HL-60/S4 treated with retinoic acid at 250 ng/mL for 4 days and 3 days (cell line): ENCODE measurements around the gene HSPH1.

Experiments
- in situ Hi-C: fragments of 300-500 bp; cut with MboI; formaldehyde crosslinking; loops from 2 replicates; pipeline ENCODE4 v1.7.0; 2022; ENCODE audit warnings: low sequenced_read_pairs

Gene HSPH1

GRCh38 chr13:31161557-31162150 lies at the start of gene HSPH1:
TSS of gene HSPH1 (minus strand) at chr13:31161904. CDS start at chr13:31161582, 322 bp downstream.
- in situ Hi-C loops: no loop called here

DNA sequence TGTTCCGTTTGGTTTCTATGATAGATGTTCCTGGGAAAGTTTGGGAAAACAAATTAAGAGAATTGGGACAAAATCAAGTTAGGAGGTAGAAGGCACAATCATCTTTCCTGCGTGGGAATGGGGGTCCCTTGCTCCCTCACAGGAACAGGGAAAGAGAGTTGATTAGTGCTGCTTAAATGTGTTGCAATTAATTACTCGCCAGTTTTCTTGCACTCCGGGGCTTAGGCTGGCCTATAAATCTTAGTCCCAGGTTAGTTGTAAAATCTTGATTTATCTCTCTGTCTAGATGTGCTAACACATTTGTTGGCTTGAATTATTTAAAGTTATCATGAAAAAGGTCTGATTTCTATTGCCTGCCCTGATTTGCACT lies 48.1 kb upstream of the HSPH1 start:
- in situ Hi-C loops: no loop called here

GRCh38 chr13:31209172-31209840 lies 47.6 kb upstream of the HSPH1 start:
- in situ Hi-C loops: no loop called here

- in situ Hi-C loops: no loop called here
Measured at GRCh38 chr13:31208559-31209122, 46.9 kb upstream of the HSPH1 start.

GRCh38 chr13:31207661-31208552 lies 46.2 kb upstream of the HSPH1 start:
- in situ Hi-C loops: no loop called here

DNA sequence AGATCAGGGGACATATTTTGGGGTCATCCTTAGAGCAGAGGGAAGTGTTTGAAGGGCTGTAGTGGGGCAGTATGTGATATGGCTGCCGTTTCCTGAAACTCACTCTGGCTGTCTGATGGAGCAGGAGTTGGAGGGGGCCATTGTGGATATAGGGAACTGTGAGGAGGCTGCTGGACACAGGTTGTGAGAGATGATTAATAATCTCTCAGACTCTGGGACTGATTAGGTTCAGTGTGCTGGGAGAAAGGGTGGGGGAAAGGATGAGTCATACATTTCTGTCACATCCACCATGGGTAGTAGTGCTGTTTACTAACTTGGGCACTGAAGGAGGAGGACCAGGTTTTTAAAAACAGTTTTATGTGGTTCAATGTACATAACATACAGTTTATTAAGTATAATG lies 42.9 kb upstream of the HSPH1 start:
- in situ Hi-C loops: no loop called here

DNA sequence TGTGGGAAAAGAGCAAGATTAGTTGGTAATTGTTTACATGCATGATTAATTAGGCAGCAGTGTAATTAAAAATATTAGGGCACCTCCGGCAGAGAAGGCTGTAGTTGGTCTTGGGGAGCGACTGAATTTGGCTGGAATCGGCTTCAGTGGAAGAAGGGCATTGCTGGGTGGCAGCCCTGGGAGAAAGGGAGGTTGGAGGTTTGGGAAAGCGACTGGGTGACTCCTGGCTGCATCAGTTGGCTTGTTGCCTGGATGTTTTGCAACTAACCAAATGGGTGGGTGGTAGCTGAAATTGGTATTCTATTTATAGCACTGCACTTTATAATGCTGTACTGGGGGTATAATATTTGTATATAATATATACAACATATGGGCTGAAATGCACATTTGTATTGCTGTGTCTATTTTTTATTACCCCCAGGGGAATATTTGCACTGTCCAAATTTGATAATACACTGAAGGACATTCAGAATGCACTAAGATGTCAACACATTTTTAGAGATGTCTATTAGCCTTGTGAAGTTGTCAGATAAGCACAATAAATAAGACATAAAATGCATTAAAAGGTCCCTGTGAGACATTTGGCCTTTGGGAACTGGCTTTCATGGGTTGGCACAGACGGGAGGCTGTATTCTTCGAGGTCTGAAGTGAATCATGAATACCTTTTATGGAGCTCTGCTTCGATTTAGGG lies 39.8 kb upstream of the HSPH1 start:
- in situ Hi-C loops: no loop called here

DNA sequence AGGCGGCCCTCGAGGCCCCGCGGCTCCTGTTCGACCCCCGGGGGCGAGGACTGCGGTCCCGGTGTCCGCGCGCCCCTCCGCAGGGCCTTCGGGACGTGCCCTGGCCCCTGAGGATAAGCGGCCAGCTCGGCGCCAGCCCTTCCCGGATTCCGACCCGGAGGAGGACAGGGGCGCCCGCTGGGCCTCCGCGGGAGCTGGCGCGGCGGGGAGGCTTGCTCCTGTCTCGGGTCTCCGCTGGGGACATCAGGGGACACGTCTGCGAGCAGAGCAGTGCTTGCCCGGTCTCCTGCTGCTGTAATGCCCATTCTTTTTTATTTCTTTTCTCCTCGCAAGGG lies 38.9 kb upstream of the HSPH1 start:
- in situ Hi-C loops: no loop called here

DNA sequence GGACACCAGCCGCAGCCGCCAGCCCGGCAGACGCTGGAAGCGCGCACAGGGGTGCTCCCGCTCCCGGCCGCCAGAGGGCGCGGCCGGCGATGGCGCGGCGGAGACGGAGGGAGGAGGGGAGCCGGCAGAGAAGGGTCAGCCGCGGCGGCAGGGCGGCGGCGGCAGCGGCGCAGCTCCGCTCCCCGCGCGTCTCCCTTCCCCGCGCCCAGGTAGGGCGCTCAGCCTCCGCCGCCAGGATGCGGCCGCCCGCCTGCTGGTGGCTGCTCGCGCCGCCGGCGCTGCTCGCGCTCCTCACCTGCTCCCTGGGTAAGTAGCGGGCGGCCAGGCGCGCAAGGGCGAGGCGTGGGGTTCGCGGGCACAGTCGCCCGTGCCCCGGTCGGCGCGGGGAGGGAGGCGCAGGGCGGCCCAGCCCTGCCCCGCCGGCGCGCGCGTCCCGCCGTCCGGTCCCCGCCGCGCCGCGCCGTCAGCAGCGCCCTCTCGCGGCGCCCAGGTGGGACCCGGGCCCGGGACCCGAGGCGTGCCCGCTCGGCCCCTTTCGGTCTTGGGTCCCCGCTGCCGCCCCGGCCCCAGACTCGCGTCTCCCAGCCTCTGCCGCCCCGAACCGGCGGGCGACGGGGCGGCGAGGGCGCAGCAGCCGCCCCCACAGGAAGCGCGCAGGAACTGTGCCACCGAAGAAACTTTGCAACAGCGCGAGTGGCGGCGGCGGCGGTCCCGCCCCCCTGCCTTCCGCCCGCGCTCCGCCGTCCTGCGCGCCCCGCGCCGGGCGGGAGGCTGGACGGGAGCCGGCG lies 38.3 kb upstream of the HSPH1 start, which contains the start of gene B3GLCT:
B3GLCT (plus strand) TSS at position 127 of the 788 bp plus-strand sequence; CDS start at position 237, 110 bp downstream.
- in situ Hi-C loops: no loop called here

GRCh38 chr13:31199527-31199848 lies 37.8 kb upstream of the HSPH1 start:
- in situ Hi-C loops: no loop called here

DNA sequence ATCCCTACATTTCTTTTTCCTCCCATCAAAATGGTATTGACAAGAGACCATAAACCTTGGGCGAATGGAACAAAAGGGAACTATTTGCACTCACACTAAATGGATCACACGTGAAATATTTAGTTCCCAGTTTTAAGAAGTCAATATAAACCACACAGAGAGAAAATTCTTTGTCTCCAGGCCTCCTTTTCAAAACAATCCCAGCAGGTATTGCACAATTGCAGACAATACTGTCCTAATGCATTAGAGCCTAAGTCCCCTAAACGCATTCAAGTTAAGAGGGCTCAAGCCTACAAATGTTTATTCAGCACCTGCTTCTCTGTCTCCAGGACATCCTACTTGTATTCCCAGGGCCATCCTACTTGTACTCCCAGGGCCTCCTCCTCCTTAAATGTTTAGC lies 36.8 kb upstream of the HSPH1 start:
- in situ Hi-C loops: no loop called here

- in situ Hi-C loops: no loop called here
Measured at GRCh38 chr13:31196992-31197391, 35.3 kb upstream of the HSPH1 start.

GRCh38 chr13:31195616-31196015 lies 33.9 kb upstream of the HSPH1 start:
- in situ Hi-C loops: no loop called here

DNA sequence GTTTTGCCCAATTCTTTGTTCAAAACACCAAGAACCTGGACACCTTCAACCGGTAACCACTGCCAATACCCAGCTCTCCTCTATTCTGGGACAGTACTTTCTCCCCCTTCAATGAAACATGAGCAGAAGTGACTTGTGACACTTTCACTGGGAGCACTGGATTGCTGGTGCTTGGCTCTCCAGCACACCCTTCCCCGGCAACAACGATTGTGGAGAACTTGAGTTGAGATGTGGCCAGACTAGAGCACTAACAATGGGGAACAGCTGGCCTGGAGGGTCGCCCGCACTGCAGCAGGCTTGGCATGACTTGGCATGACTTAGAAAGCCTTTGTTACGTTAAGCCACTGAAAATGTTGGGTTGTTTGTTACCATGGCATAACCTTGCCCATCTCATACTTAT lies 30.6 kb upstream of the HSPH1 start:
- in situ Hi-C loops: no loop called here

DNA sequence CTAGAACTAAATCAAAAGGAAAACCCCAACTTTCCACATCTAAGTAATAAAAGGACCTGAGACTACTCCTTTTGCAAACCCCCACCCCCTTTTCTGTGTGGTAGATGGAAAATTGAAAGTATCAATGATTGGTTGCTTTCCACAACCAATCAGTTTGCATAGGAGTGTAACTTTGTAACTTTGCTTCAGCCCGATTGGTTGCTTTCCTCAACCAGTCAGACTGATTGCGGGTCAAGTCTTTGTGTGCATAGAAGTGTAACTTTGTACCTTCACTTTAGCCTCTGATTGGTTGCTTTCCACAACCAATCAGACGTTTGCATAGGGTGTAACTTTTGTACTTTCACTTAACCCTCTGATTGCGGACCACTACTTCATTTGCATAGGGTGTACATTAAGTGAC lies 30.0 kb upstream of the HSPH1 start:
- in situ Hi-C loops: no loop called here

DNA sequence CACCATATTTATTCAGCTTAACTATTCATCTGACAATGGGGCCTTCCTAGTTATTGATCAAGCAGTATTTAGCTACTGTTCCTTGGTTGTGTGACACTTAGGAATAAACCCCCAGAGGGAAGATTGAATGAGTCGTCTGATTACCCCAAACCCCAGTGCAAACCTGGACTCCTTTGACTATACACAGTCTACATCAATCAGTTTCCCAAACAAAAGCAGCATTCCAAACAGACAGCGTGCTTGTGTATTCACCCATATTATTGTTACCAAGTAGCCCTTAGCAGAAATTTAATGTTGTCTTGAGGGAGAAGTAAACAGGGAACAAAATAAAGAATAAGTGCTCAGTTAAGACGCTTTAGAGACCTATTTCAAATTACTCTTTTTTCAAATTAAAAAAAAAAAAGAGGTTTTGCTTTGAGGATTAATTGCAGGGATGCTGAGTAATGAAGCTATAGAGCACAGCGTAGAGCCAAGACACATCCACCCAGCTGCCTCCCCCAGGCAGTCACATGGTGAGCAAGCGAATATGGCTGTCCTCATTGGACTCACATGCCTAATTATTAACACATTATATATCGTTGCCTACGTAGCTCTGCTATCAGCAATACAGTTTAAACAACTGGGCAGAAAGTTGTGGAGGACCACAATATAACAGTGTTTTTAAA lies 23.4 kb upstream of the HSPH1 start:
- in situ Hi-C loops: no loop called here

DNA sequence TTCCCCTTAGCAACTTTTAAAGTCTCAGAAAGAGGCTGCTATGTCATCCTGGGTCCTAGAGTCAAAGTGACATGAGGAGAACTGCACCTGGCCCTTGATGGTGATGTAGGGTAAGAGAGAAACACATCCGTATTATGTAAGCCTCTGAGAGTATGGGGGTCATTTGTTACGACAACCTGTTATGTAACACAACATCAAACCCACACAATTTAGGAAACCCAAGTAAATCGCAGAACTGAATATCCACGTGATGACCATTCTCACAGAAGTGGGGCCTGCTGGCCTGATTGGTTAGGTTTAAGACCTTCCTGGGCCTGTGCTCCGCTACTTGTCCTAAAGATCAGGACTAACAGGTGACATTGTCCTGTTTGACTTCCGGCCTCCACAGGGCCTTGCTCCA lies 22.7 kb upstream of the HSPH1 start:
- in situ Hi-C loops: no loop called here

- in situ Hi-C loops: no loop called here
Measured at GRCh38 chr13:31182987-31183386, 21.3 kb upstream of the HSPH1 start.

GRCh38 chr13:31179754-31180153 lies 18.1 kb upstream of the HSPH1 start:
- in situ Hi-C loops: no loop called here

DNA sequence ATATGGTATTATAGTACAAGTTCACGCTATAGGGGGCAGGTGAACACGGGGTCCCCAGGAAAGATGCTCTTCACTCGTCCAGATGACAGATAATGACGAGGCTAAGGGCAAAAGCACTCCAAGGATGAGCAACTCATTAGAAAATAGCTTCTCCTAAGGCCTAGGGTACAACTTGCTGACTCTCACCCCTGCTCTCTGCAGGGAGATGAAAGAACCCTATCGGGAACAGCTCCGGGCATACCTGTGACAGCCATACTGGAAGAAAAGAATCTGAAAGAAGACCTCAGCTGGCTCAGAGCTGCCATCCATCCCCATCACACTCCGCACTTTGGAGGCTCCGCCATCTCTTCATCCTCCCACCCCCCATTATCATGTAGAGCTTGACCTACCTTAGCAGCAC lies 17.5 kb upstream of the HSPH1 start:
- in situ Hi-C loops: no loop called here
